HG03103 (cell line): ENCODE data around the gene SLC2A11.
A peak's percentile ranks its signal among the peaks of the same experiment; 100 is the strongest.

Experiments
- ATAC-seq: cut with Tn5 transposase; IDR thresholded peaks from one replicate; pipeline ENCODE4 v1.9.1; 2021; ENCODE audit warnings: low read depth; ENCODE audit not compliant: unreplicated experiment

Gene SLC2A11

DNA sequence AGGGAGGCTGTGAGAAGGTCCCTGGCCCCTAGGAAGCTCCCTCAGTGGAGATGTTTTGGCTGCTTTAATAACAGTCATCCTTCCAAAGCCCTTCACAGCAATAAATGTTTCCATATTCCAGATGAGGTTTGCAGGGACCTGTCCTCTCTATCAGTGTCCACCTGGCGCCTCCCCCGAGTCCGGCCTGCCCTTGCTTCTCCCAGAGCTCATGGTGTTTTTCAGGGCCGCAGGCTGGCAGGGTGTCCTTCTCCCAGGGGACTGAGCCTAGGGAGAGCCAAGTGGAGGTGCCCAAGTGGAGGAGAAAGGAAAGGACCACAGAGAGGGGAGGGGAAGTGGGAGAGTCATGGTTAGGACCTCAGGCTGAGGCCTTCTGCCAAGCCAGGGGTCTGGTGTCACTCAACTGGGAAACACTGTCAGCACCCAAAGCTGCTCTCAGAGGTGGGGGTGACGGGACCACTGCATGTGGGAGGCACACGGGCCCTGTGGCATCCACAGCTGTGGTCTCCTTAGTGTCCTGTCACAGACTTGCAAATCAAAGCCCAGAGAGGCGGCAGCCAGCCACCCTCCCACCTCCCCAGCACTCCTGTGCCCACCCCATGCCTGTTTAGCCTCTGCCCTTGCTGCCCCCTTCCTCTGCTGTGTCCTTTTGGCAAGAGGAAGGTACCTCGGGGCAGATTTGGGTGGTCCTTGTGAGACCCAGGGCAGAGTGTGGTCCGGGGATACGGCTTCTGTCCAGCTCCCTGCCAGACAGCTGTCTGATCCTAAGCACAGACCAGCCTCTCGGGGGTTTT is 25.3 kb upstream of the SLC2A11 start:
- ATAC-seq = no peak

DNA sequence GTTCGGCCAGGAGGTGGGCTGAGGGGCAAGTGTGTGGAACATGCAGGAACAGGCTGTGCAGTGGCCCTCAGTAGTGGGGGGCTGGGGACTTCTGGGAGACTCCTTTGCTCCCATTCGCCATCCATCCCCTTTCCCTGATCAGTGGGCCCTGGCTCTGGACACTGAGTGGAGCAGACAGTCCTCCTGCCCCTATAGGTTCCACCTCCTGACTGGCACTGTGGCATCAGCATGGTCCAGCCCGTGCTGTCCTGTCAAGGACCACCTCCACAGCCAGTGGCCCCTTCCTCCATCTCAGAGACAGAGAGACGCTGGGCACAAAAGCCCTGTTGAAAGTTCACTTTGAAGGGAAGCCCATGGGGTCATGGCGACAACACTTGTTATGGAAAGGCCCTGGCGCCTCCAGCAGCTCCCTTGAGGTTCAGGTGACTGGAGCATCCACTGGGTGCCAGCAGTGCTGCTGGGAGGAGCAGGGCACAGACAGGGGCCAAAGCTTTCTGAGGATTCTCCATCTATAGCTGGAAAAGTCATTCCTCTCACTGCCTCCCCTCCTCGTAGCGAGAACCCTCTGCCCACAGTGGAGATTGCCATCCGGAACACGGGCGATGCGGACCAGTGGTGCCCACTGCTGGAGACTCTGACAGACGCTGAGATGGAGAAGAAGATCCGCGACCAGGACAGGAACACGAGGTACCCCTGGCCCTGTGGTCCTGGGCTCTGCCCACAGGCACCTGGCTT is 24.5 kb upstream of the SLC2A11 start:
- no peak for ATAC-seq

DNA sequence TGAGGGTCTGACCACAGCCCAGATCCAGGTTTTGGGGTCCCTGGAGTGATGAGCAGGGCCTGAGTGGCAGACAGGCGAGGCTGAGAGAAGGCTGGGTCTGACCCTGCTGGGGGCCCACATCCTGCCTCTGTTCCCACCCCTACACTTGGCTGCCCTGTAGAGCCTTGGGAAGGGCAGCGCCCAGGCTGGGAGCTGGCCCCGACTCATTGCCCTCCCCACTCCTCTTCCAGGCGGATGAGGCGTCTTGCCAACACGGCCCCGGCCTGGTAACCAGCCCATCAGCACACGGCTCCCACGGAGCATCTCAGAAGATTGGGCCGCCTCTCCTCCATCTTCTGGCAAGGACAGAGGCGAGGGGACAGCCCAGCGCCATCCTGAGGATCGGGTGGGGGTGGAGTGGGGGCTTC is 23.8 kb upstream of the SLC2A11 start:
- ATAC-seq = no peak

DNA sequence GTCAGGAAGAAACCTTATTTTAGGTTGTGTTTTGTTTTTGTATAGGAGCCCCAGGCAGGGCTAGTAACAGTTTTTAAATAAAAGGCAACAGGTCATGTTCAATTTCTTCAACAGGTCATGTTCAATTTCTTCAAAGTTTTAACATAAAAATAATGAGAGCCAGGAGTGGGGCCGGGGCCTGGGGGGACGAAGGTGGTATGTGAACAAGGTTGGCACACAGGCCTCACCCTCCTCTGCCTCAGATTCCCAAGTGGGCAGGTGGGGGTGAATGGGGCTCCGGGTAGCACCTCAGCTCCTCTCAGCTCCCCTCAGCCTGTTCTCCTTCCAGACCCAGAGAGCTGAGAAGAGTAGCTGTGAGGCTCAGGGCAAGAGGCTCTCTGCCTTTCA is 23.3 kb upstream of the SLC2A11 start:
- ATAC-seq = no peak

DNA sequence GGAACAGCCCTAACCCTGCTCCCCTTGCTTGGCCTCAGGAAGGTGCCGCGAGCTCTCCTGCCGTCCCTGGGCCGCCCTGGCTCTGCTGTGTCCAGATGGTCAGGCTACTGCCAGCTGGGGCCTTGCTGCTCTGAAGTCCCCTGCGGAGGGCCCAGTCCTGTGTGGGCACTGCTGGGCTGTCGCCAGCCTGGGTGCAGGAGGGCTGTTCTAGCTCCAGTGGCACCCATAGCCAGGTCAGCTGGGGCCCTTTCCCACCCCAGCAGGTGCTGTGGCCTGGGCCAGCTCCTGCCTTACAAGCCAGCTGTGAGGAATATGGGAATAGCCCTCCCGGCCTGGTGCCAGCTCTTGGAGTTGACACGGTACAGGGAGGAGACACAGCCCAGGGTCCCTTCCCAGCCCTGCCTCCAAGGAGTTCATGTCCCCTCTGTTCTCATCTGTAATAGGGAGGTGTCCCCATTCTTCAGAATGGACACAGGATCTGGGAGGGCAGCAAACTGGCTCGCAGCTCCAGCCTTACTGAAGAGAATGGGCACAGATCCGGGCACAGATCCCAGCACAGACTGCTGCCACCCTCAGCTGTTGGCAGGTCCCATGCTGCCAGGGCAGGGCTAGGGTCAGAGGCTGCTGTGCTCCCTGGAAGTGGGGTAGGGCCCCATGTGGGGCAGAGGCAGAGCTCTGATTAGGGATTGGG is 22.7 kb upstream of the SLC2A11 start:
- ATAC-seq = no peak

DNA sequence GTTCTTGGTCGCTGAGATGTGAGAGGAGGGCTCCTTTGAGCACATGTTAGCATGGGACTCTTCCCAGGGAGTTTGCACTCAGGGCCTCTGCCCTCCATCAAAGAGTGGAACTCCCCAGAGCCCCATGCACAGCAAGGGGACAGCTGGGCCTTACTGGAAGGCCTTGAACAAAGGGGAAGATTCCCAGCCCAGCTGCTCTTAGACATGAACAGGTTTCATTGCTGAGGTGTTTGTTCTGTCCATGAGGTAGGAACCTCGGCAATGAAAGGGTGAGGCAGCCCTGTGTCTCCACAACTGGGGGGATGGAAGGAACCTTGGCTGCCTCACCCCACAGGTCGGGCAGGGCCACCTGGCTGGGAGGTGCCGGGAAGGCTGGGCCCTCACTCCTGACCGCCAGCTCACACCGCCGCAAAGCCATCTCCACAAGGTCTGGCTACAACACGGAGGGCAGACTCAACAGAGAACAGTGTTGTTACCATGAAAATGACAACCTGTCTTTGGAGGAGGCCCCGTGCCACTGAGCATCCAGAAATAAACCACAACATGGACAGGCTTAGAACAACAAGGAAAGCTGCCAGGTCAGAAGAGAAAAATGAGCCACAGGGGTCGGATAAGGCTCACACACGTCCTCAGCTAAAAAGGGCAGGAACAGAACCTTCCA is 22.1 kb upstream of the SLC2A11 start:
- ATAC-seq = no peak

DNA sequence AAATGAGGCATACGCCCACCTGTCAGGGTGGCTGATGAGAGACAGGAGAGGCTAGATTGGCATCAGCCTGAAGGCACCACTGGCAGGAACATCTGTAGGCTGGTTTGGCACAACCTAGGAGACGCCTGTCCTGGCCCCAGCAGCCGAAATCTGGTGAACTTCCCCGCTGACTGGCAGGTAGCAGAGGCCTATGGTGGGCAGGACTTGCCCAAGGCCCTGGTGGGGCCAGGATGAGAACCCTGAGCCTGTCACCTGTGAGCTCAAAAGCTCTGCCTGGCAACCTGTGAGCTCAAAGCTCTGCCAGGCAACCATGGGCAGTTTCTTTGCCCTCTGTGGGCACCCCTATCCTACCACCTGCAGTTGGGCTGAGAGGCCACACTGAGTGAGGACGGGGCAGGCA is 21.4 kb upstream of the SLC2A11 start:
- ATAC-seq = no peak

DNA sequence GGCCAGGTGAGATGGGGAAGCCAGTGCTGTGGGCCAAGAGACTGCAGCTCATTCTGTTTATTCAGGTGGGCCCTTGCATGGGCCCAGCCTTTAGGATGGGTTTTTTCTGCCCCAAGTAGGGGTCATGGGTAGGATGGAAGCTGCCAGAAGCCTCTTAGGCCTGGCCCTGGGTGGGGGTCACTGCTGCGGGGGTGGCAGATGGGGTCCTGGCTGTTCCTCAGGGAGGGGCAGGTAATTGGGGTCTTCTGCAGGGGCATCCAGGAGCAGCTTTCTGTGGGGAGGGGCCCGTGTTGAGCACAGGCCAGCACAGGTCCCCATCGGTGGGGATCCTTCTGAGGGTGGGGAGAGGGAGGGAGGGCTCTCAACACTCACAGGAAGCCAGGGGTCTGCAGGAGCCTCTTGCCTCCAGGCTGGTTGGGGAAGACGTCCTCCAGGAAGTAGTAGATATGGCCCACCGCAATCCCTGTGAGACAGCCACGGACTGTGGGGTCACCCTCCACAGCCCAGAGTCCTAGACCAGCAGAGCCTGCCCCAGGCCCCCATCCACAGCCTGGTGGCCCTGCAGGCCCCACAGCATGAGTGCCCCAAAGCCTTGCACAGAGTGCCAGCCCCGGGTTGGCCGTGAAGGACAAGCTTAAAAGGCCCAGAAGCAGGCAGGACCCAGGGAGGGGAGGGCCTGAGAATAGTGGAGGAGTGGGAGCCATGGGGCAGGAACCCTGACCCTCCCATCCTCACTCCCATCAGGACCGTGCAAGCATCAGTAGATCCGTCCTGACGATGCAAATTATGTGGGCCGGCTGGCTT is 20.8 kb upstream of the SLC2A11 start:
- no peak for ATAC-seq

DNA sequence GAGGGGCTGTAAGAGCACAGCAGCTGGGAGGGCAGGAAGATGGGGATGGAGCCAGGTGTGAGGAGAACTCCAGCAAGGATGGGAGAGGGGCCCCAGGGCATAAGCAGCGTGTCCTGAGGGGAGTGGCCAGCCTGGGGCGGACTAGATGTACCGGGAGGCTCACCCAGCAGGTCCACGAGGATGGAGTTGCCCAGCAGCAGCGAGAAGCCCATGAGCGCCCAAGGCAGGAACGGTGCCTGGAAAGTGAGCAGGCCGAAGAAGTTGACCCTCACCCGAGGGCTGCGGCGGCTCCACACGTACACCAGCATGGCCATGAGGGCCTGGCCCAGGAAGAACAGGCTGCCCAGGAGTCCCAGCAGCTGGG is 20.2 kb upstream of the SLC2A11 start:
- no peak for ATAC-seq

DNA sequence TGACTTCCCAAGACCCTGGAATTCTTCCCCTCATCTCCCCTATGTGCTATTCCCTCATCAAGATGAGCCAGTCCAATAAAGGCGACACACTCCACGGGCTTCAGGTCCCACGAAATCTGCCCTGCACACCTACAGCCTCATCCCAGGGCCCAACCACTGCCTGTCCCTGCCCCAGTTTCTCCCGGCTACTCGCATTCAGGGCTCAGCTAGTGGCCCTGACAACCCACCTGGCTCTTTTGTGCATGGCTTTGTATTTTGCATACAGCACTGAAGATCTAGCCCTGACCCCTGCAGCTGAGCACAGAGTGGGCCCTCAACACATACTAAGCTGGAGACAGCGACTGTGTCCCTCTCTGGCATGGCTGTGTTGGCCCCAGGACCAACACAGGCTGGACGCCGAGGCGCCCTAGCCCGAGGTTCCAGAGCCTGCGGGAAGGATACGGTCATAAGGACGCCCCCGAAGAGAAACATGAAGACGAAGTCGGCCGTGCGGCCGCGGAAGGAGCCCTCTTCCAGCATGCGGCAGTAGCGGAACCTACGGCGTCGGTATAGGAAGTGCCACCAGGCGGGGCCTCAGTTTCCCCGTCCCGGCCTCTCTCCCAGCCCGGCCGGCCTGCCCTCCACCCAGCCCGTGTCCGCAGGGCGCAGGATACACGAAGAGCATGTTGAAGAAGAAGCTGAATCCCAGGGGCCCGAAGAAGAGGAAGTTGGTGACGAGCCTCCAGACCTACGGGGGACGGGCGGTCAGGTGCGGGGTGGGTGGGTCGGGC is 19.6 kb upstream of the SLC2A11 start:
- ATAC-seq = no peak

DNA sequence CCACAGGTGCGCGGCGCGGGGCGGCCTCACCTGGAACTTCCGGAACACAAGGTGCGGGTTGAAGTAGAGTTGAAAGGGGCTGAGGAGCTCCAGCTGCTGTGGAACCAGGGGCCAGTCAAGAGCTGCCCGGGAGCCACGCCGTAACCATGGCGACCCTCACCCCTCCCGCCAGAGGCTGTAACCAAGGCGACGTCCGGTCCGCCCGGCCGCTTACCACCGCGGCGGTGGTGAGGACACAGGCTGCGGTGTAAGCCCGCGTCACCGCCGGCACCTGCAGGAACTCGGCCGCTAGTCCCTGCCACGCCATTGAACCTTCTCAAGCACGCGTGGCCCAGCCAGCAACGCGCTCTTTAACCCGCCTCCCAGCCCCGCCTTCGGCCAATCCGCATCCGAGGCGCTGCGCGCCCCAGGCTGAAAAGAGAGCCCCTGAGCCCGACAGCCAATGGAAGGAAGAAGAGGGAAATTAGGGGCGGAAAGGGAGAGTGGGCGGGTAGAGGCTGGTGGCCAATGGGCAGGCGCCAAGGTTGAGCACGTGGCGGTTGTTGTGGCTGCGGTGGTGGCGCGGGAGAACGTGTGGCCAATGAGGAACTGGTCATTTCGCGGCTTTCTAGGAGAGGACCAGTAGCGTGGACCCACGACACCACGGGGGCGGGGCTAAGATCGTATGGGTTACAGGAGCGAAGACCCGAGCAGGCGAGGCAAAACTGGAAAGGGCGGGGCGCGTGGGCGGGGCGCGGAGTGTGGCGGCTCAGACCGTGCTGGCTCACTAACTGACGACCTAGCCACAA is 18.8 kb upstream of the SLC2A11 start, which contains the start of gene DERL3:
TSS of gene DERL3 (minus strand) at position 326 of the 788 bp plus-strand sequence. CDS start at position 307, 19 bp downstream.
- ATAC-seq = peak; percentile 78

DNA sequence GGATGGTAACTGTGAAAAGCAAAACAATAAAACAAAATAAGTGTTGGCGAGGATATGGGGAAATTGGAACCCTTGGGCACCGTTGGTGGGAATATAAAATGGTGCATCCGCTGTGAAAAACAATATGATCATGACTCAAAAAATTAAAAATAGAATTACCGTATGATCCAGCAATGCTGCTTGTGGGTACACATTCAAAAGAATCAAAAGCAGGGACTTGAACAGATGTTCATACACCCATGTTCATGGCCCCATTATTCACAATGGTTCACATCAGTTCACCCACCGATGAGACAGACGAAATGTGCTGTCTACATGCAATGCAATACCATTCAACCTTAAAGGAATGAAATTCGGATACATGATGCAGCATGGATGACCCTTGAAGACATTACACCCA is 17.6 kb upstream of the SLC2A11 start:
- no peak for ATAC-seq

DNA sequence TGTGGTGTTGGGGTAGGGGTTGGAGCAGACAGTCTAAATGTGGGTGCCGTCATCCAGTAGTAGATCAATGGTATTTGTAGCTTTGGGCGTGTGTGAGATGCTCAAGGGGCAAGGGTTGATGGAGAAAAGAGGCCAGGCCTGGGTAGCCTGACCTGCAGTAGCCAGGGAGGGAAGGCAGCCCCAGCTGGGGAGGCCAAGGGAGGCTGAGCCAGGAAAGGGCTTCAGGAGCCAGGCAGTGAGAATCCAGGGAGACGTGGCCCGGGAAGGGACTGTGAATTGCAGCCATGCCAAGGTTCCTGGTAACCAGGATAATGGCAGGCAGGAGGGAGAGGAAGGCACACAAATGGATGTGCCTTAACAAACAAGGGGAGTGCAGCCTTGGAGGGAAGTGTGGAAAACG is 16.4 kb upstream of the SLC2A11 start:
- ATAC-seq = no peak

DNA sequence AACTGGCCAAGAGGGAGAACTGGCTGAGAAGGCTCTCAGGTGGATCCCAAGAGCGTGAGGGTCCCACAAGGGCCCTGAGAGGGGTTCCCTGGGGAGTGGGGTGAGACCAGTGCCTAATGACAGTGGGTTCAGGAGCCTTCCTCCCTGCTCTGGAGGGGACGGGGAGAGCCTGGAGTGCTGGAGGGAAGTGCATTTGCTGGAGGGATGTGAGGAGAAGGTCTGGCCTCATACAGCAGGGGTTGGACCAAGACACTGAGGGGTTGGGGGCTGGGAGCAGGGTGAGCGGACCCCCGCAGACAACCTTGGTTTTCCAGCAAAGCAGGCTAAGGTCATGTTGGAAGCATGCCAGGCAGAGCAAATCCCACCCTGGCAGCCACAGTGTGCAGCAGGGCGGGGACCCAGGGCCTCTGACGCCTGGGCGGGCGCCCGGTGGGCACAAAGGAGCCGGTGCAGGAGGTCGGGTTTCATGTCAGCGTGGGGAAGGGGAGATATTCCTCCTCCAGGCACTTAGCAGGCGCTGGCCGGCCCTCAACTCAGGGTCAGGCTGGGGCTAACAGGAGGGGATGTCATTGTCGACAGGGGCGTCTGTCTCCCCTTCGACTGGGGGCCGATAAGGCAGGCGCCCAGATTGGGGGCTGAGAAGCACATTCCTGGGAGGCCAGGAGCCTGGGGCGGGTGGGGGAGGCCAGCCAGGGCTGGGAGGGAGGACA is 15.8 kb upstream of the SLC2A11 start:
- no peak for ATAC-seq

DNA sequence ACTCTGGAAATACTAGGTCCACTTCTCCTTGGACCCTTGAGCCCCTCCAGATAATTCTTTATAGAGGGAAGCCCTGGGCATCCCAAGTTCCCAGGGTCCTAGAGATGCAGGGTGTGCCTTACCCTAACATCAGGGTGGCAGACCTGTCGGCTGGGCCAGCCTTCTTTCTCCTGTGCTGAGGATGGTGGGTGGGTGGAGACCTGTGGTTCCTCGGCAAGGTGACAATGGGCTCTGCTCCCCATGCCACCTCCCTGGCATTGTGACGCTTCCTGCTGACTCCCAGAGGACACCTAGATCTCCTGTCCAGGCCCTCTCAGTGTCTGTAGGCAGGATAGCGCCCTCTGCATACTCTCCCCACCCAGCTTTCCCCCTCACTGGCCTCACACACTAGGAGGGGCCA is 15.1 kb upstream of the SLC2A11 start:
- ATAC-seq = no peak

DNA sequence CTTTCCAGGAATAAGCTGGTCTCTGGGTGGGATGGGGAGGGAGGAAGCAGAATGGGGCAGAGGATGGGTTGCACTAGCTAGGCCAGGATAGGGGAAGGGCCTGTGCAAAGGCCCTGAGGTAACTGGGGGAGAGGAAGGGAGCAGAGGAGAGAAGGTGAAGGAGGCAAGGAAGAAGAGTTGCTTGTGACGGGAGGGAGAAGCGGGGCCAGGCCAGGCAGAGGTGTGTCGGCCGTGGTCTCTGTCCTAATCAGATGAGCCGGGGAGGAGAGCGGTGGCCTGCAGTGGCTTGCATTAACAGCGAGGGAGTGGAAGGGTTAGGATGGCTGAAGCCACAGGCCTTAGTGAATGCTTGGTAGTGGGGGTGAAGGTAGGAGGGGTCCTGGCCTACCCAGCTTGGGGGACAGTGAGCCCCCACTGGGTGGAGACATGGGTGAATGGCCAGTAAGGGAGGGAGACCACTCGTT is 12.9 kb upstream of the SLC2A11 start:
- ATAC-seq = no peak

DNA sequence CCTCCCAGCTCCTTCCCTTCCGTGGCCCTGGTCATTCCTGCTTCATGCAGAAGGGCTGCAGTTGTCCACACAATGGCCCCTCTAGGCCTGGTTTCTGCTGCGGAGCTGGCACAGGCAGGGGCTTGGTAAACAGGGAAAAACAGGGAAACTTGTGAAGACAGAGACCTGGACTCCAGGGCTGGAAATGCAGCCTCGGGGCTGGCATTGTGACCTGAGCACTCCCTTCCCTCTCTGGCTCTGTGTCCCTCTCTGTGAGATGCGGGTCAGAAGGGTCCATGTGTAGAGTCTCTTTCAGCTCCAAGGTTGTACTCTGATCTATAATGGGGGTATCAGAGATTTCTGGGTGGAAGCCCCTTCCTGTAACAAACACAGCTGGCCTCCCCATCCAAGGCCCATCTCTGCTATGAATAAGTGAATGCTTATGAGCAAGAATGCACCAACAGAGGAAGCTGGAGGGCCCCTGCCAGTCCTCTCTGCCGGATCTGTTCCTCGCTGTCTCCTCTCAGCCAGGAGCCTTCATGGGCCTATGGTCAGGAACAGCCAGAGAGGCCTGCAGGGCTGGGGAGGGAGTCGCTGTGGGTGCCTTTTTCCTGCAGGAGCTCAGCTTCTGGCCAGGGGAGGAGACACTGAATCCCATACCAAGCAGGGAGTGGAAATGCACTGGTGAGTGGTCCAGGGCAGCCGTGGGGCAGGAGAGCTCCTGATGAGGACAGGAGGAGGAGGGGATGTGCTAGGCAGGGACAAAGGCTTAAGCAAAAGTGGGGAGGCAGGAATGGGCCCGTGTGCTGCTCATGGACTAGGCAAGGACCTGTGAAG is 12.2 kb upstream of the SLC2A11 start:
- no peak for ATAC-seq
